Astrocyte of the hippocampus (primary cell): ENCODE data around the gene RTP5.
A peak's percentile ranks its signal among the peaks of the same experiment; 100 is the strongest.

Source experiments
- DNase-seq: peaks from one replicate; pipeline ENCODE4 v3.0.0; 2011; ENCODE audit warnings: low read depth, low spot score

The RTP5 gene

GRCh38 chr2:241857572-241858121 is 11.9 kb upstream of the RTP5 start:
- no peak for DNase-seq

GRCh38 chr2:241858206-241859016 is 11.1 kb upstream of the RTP5 start, which contains the start of gene PDCD1:
Gene PDCD1 (minus strand): TSS chr2:241858894. CDS start chr2:241858838, 56 bp downstream.
- DNase-seq, result no peak

- no peak for DNase-seq
These were observed 10.5 kb upstream of the RTP5 start for GRCh38 chr2:241859017-241859435.

GRCh38 chr2:241859436-241860183 is 9.9 kb upstream of the RTP5 start:
- DNase-seq, result no peak

- DNase-seq, result no peak
These were observed 9.1 kb upstream of the RTP5 start for GRCh38 chr2:241860184-241861078.

- DNase-seq, result no peak
These were observed 8.3 kb upstream of the RTP5 start for GRCh38 chr2:241861264-241861663.

- no peak for DNase-seq
These were observed 7.4 kb upstream of the RTP5 start for GRCh38 chr2:241862093-241862492.

GRCh38 chr2:241862775-241863535 is 6.6 kb upstream of the RTP5 start:
- no peak for DNase-seq

- DNase-seq, result no peak
These were observed 6.0 kb upstream of the RTP5 start for GRCh38 chr2:241863536-241863954.

- no peak for DNase-seq
These were observed 5.2 kb upstream of the RTP5 start for GRCh38 chr2:241864168-241864849.

GRCh38 chr2:241864850-241865213 is 4.7 kb upstream of the RTP5 start:
- no peak for DNase-seq

- no peak for DNase-seq
These were observed 4.0 kb upstream of the RTP5 start for GRCh38 chr2:241865416-241865956.

- DNase-seq, result peak; percentile 66
These were observed 3.4 kb upstream of the RTP5 start for GRCh38 chr2:241865957-241866789.

GRCh38 chr2:241866790-241867645 is 2.5 kb upstream of the RTP5 start:
- DNase-seq, result no peak

- no peak for DNase-seq
These were observed 1.6 kb upstream of the RTP5 start for GRCh38 chr2:241867776-241868420.

- DNase-seq, result no peak
These were observed 858 bp upstream of the RTP5 start for GRCh38 chr2:241868661-241869081.

GRCh38 chr2:241870081-241870541 is 582 bp downstream of the RTP5 start:
- no peak for DNase-seq
